Left kidney (tissue), 8 donors: ENCODE results near the gene KRTAP22-2. TPM values are rescaled to one million over a fixed set of nuclear protein-coding genes. Genes with fewer than 3 reads are reported as not detected.

Experiments
- DNase-seq: peaks from one replicate; pipeline ENCODE4 v3.0.0-alpha.2; 2013
- long read RNA-seq, 8 donors: transcript quantifications; one replicate each; lab custom pipeline, GENCODE V29; 2026
- polyA plus RNA-seq: library from polyadenylated mRNA; unstranded; fragments of 120-200 nt; gene quantifications from one replicate; pipeline ENCODE4 v1.2.1, GENCODE V29; 2013; ENCODE audit not compliant: insufficient read length

KRTAP22-2 gene
- polyA plus RNA-seq: not detected
- long read RNA-seq, donor 1: 0 reads
- long read RNA-seq, donor 2: 0 reads
- long read RNA-seq, donor 3: 0 reads
- long read RNA-seq, donor 4: 0 reads
- long read RNA-seq, donor 5: 0 reads
- long read RNA-seq, donor 6: 0 reads
- long read RNA-seq, donor 7: 0 reads
- long read RNA-seq, donor 8: 0 reads

- DNase-seq: no peak
These were observed at the start of gene KRTAP22-2 for GRCh38 chr21:30590297-30590696. Gene KRTAP22-2, minus strand, starts transcription at chr21:30590397.

GRCh38 chr21:30638686-30639085 lies 48.5 kb upstream of the KRTAP22-2 start:
- no peak for DNase-seq

DNA sequence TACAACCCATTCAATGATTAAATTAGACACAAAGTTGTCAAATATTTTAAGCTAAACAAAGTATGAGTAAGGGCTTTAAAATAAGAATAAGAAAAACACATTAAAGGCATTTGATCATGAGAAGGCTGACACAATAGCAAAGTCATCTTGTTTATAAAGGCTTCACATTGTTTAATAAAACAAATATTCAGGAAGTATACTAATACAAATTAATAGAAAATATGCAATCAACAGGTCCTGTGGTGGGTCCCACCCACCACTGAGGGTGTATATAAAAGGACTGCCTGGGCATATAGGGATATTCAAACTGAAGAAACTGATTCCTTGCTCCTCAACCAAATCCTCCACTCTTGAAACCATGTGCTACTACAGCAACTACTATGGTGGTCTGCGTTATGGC lies 44.7 kb upstream of the KRTAP22-2 start, which contains the start of gene KRTAP20-2:
TSS of gene KRTAP20-2 (plus strand) at position 301 of the 400 bp plus-strand sequence. CDS start at position 359, 58 bp downstream.
- DNase-seq: no peak

DNA sequence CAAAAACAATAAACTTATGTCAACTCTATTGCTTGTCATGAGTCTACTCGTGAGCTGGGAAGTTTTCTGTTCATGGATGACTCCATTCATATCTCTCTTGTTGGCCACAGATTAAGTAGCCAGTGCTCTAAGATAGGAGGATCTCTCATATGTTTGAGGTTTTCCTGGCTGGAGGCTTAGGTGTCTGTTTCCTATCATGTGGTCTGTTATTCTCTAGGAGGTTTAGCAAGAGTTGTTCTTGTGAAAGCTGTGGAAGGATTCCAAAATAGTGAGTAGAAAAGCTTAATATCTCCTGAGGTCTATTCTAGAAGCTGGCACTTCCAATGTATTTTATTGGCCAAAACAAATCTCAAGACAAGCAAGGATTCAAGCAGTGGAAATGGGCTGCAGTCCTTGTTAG lies 39.0 kb upstream of the KRTAP22-2 start:
- DNase-seq: no peak

DNA sequence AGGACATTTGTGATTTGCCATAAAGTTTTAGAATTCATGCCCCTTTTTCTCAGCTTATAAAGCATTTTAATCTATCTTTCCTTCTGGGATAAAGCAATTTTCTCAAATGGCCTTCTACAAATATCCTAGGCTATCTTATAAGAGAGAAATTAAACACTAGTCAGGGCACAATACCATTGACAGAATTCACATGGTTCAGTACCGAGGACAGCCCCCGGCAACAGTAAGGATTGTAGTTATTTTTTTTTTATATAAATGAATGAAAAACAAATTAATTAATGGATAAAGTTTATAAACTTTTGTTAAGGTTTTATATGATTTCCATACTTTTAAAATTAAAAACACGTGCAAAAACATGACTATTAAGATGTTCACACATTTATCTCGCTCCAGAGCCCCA lies 37.9 kb upstream of the KRTAP22-2 start:
- no peak for DNase-seq

DNA sequence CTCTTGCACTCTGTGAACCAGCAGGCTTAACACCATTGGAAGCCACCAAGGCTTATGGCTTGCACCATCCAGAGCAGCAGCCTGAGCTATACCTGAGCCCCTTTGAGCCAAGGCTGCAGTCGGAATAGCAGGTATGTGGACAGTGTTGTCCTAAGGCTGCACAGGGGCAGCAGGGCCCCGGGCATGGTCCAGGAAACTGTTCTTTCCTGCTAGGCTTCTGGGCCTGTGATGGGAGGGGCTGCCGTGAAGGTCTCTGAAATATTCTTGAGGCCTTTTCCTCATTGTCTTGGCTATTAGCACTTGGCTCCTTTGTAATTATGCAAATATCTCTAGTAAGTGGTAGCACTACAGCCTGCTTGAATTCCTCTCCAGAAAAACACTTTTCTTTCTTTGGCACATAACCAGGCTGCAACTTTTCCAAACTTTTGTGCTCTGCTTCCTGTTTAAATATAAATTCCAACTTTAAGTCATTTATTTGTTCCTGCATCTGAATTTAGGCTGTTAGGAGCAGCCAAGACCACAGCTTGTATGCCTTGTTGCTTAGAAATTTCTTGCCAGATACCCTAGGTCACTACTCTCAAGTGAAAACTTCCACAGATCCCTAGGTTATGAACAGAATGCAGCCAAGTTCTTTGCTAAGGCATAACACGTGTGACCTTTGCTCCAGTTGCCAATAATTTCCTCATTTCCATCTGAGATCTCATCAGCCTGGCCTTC lies 35.4 kb upstream of the KRTAP22-2 start:
- DNase-seq: no peak

- DNase-seq: no peak
These were observed 33.2 kb upstream of the KRTAP22-2 start for GRCh38 chr21:30623362-30623761.

- DNase-seq: no peak
These were observed 30.3 kb upstream of the KRTAP22-2 start, which contains the start of gene KRTAP20-4 for GRCh38 chr21:30620522-30620921. Gene KRTAP20-4, plus strand, starts transcription at chr21:30620627.

- DNase-seq: no peak
These were observed 29.9 kb upstream of the KRTAP22-2 start for GRCh38 chr21:30620080-30620479.

DNA sequence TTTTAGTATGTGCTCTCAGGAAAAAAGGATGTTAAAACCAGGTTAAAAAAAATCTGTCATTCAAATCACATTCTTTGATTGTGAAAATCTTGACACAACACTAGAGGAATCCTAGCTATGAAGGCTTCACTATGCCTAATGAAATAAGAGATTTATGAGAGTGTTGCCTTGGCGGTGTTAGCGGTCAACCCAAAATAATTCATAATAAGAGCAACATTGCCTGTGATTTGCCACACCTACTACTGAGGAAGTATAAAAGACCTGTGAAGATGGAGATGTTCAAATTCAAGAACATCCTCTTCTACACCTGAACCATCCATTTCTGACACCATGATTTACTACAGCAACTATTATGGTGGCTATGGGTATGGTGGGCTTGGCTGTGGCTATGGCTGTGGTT lies 25.9 kb upstream of the KRTAP22-2 start, which contains the start of gene KRTAP20-1:
TSS of gene KRTAP20-1 (plus strand) at position 301 of the 400 bp plus-strand sequence. CDS start at position 331, 30 bp downstream.
- no peak for DNase-seq

GRCh38 chr21:30615199-30615598 lies 25.0 kb upstream of the KRTAP22-2 start:
- DNase-seq: no peak

- no peak for DNase-seq
These were observed 23.6 kb upstream of the KRTAP22-2 start, which contains the start of gene KRTAP6-1 for GRCh38 chr21:30613836-30614235. Gene KRTAP6-1, minus strand, starts transcription at chr21:30613930. Its CDS starts 26 bp downstream, at chr21:30613904.

DNA sequence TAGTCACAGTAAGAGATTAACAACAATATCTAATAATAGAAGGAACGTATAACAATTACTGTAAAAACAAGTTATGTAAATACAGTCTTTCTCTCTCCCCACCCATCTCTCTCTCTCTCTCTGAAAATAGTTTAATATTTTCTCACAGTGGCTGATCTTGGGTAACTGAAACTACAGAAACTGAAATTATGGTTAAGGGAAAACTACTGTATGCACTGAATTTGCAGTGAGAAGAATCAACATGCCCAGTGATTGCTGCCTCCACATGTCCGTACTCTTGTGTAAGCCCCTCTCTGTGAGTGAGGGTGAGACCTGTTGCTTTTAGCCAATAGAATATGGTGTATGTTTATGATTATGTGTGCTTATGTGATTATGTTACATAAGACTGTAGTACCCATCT lies 21.9 kb upstream of the KRTAP22-2 start:
- DNase-seq: no peak

DNA sequence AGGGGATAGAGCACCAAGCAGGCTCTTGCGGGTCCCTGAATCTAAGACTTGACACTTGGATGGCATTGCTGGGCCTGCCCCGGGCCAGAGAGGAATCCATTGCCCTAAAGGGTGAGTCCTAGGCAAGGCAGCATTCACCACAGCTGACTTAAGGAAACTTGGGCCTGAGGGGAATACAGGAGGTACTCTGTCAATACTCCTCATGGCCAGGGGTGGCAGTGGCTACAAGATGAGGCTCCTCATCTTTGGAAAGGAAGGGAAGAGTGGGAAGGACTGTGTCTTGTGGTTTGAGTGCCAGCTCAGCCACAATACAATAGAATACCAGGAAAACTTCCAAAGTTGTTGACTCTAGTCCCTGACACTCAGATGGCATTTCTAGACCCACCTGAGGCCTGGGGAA lies 15.8 kb upstream of the KRTAP22-2 start:
- DNase-seq: no peak

DNA sequence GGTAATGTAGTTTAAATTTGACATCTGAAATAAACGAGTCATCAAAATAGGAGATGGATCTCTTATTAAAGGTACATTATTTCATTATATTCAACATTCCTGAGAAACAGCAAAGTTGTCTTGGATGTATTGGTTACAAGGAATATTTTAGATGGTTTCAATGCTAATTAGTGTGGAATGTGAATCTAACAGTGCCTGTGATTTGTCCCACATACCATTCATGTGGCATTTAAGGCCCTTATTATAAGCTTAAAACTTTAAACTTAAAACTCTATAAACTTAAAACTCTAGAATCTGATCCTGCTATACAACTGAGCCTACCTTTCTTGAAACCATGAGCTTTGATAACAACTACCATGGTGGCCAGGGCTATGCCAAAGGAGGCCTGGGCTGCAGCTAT lies 10.6 kb upstream of the KRTAP22-2 start, which contains the start of gene KRTAP22-1:
TSS of gene KRTAP22-1 (plus strand) at position 301 of the 400 bp plus-strand sequence.
- no peak for DNase-seq

GRCh38 chr21:30598802-30599201 lies 8.6 kb upstream of the KRTAP22-2 start, which contains the start of gene KRTAP6-2:
Gene KRTAP6-2, minus strand, starts transcription at chr21:30598902. Its CDS starts 28 bp downstream, at chr21:30598874.
- no peak for DNase-seq

- no peak for DNase-seq
These were observed 1.9 kb upstream of the KRTAP22-2 start, which contains the start of gene KRTAP6-3 for GRCh38 chr21:30592140-30592539. Gene KRTAP6-3, plus strand, starts transcription at chr21:30592440. Its CDS starts 6 bp downstream, at chr21:30592446.

- no peak for DNase-seq
These were observed 7.3 kb downstream of the KRTAP22-2 start for GRCh38 chr21:30582870-30583269.

GRCh38 chr21:30580132-30580531 lies 10.1 kb downstream of the KRTAP22-2 start:
- DNase-seq: no peak

DNA sequence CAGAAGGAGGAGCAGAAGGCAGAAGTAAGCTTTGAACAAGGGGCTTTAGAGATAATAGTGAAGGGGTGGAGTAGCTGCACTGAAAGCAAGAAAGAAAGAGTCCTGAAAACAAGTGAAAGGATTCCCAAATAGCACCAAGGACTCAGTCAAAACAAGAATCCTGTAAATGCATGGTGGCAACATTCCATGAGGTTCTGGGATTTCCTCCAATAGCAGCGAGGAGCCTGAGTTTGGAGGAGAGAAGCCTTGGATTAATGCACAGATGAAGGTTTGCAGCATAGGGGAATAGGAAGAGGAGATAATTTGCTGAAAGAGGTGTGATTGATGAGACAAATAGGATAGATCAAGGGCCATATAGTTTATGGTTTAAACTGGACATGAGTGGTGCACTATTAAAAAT lies 10.9 kb downstream of the KRTAP22-2 start:
- no peak for DNase-seq

GRCh38 chr21:30577766-30578165 lies 12.4 kb downstream of the KRTAP22-2 start:
- DNase-seq: no peak

GRCh38 chr21:30567617-30568016 lies 22.6 kb downstream of the KRTAP22-2 start:
- DNase-seq: no peak

GRCh38 chr21:30563630-30564029 lies 26.6 kb downstream of the KRTAP22-2 start:
- no peak for DNase-seq
